ENCODE results near the gene SUPT4H1. TPM values are rescaled to one million over a fixed set of nuclear protein-coding genes. Genes with fewer than 3 reads are reported as not detected.

Gene SUPT4H1
- total and polyA plus RNA-seq, 9 of the 15 experiments (the other 6 are each of a cell fraction or from before 2014, with no cell fraction given), result 62.1 to 320 (median 117) TPM

DNA sequence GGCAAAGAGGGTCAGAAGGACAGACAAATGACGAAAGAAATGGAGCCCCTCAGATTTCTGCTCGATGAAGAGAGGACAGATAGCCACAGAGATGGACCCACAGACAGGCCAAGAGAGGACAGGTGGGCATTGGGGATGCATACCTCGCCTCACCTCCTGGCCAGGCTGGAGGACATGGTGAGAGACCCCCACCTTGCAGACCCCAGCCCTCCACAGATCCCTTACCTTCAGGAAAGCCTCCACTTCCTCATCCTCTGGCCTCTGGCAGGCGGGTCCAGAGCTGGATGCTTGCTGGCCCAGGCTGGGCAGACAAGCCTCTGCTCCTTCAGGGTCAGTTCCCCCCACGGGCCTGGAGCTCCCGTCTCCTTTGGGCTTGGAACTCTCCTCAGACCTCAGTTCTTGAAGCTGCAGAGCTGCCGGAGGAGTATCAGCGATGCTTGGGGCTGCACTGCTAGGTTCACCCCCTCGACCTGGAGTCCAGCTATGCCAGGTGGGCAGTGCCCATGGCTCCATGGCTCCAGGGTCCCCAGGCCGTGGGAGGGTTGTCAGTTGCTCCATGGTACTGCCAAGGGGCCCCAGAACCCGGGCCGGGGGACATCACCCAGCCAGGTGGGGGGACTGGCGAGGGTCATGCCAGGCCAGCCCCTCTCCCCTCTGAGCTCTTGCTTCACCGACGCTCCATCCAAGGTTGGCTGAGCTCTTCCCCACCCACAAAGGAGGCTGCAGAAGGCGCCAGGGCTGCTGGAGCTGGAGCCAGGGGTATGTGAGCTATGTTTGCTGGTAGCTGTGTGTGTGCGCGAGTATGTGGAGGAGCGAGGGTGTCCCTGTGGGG, 24.4 kb downstream of the SUPT4H1 start (continued):
- TF ChIP-seq, protein P1, sequence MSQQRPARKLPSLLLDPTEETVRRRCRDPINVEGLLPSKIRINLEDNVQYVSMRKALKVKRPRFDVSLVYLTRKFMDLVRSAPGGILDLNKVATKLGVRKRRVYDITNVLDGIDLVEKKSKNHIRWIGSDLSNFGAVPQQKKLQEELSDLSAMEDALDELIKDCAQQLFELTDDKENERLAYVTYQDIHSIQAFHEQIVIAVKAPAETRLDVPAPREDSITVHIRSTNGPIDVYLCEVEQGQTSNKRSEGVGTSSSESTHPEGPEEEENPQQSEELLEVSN (IDR thresholded peaks at IDR 0.05; ENCODE audit: borderline replicate concordance in 1 of 2, extremely low read depth in 1 of 2, insufficient read depth in 1 of 2, insufficient read length in 1 of 2, low read depth in 1 of 2, low read length in 1 of 2, poor library complexity in 1 of 2, severe bottlenecking in 1 of 2), result no peak
- TF ChIP-seq ID3 (CRISPR knock-in tag; IDR thresholded peaks at IDR 0.05) (no peak), ID3 (tag; IDR thresholded peaks at IDR 0.05) (0 out of 2 replicates have a peak, but pooled peaks have one; percentile 10), UBTF (IDR thresholded peaks at IDR 0.05; ENCODE audit: borderline replicate concordance in 1 of 2, low read depth in 2 of 2, low read length in 2 of 2) (no peak), TARDBP (IDR thresholded peaks at IDR 0.05) (no peak), ZNF830 (CRISPR knock-in tag; IDR thresholded peaks at IDR 0.05) (peak; percentile 90; the same call in 1 of the 2 replicates), RB1 (IDR thresholded peaks at IDR 0.05; ENCODE audit: low read depth) (no peak), MTA3 (IDR thresholded peaks at IDR 0.05; ENCODE audit: borderline replicate concordance) (no peak), HNRNPL (IDR thresholded peaks at IDR 0.05; ENCODE audit: low read depth, low read length) (peak; percentile 85; the same call in 1 of the 2 replicates), ZNF384 (IDR thresholded peaks at IDR 0.05; ENCODE audit: low read depth, low read length) (no peak), ZNF121 (CRISPR knock-in tag; conservative IDR thresholded peaks at IDR 0.05) (no peak), PHB2 (IDR thresholded peaks at IDR 0.05; ENCODE audit: low read depth) (no peak), ZNF274 (IDR thresholded peaks at IDR 0.05; ENCODE audit: borderline replicate concordance, low read depth, low read length) (no peak; the same call in 1 of the 2 replicates), ZBTB5 (IDR thresholded peaks at IDR 0.05) (no peak), TCF3 (CRISPR knock-in tag; IDR thresholded peaks at IDR 0.05) (no peak), ZNF696 (CRISPR knock-in tag; conservative IDR thresholded peaks at IDR 0.05) (no peak), PHTF2 (CRISPR knock-in tag; IDR thresholded peaks at IDR 0.05) (no peak), YY1 (IDR thresholded peaks at IDR 0.05; ENCODE audit: borderline replicate concordance in 1 of 3, control insufficient read depth in 1 of 3, extremely low read depth in 1 of 3, insufficient read depth in 3 of 3, insufficient read length in 1 of 3, insufficient replicate concordance in 2 of 3, low read depth in 1 of 3, low read length in 2 of 3) (no peak), FOXA3 (CRISPR knock-in tag; conservative IDR thresholded peaks at IDR 0.05 in 1 of 2, IDR thresholded peaks at IDR 0.05 in 1 of 2) (no peak), SIX5 (IDR thresholded peaks at IDR 0.05; ENCODE audit: borderline replicate concordance in 1 of 2, insufficient read depth in 1 of 2, low read depth in 1 of 2, low read length in 2 of 2) (no peak)
